Neural progenitor cell (in vitro differentiated cells): Measurements from ENCODE around the gene SPTAN1. TPM values are rescaled to one million over a fixed set of nuclear protein-coding genes. Genes with fewer than 3 reads are reported as not detected.

Experiments used
- DNase-seq: peaks from one replicate; pipeline ENCODE4 v3.0.0-alpha.2; 2016; ENCODE audit warnings: low spot score
- H2AFZ ChIP-seq: fragments of 200-600 bp; sonication (generic); replicated peaks from 2 replicates; pipeline ENCODE4 v1.6.1; 2016; ENCODE audit warnings: antibody characterized with exemption
- H3F3A ChIP-seq: fragments of 200-600 bp; sonication (generic); 2 replicates; pipeline ENCODE4 v1.6.1; 2016; ENCODE audit warnings: antibody characterized with exemption, low read depth
- H3K27ac ChIP-seq: fragments of 200-600 bp; sonication (generic); 2 replicates; pipeline ENCODE4 v1.5.1; 2016; ENCODE audit warnings: mild to moderate bottlenecking
- H3K27me3 ChIP-seq: fragments of 200-600 bp; sonication (generic); 2 replicates; pipeline ENCODE4 v1.6.1; 2016; ENCODE audit warnings: mild to moderate bottlenecking, moderate library complexity
- H3K36me3 ChIP-seq: fragments of 200-600 bp; sonication (generic); 2 replicates; pipeline ENCODE4 v1.5.1; 2016
- H3K4me1 ChIP-seq: fragments of 200-600 bp; sonication (generic); 2 replicates; pipeline ENCODE4 v1.6.1; 2016; ENCODE audit warnings: mixed run types
- H3K4me2 ChIP-seq: fragments of 200-600 bp; sonication (generic); 2 replicates; pipeline ENCODE4 v1.6.1; 2016
- H3K4me3 ChIP-seq: fragments of 200-600 bp; sonication (generic); 2 replicates; pipeline ENCODE4 v1.5.1; 2016
- H3K79me2 ChIP-seq: fragments of 200-600 bp; sonication (generic); 2 replicates; pipeline ENCODE4 v1.6.1; 2016; ENCODE audit warnings: low read depth
- H3K9ac ChIP-seq: fragments of 200-600 bp; sonication (generic); 2 replicates; pipeline ENCODE4 v1.6.1; 2016
- H3K9me3 ChIP-seq: fragments of 200-600 bp; sonication (generic); 2 replicates; pipeline ENCODE4 v1.5.1; 2016; ENCODE audit warnings: low read depth
- H4K20me1 ChIP-seq: fragments of 200-600 bp; sonication (generic); 2 replicates; pipeline ENCODE4 v1.6.1; 2016; ENCODE audit warnings: low read depth
- H3K27ac Mint-ChIP-seq: 3 replicates; pipeline ENCODE4 v1.8.0; 2021; ENCODE audit warnings: mixed read lengths
- H3K27me3 Mint-ChIP-seq: 2 replicates; pipeline ENCODE4 v1.8.0; 2022; ENCODE audit warnings: low read depth, mild to moderate bottlenecking, inconsistent platforms, moderate library complexity, mixed read lengths; ENCODE audit not compliant: insufficient read depth
- H3K36me3 Mint-ChIP-seq: 3 replicates; pipeline ENCODE4 v1.8.0; 2021; ENCODE audit warnings: mixed read lengths
- H3K4me1 Mint-ChIP-seq: 3 replicates; pipeline ENCODE4 v1.8.0; 2021; ENCODE audit warnings: mixed read lengths
- H3K4me3 Mint-ChIP-seq: 3 replicates; pipeline ENCODE4 v1.8.0; 2021; ENCODE audit warnings: mild to moderate bottlenecking, moderate library complexity, mixed read lengths
- H3K9me3 Mint-ChIP-seq: 3 replicates; pipeline ENCODE4 v1.8.0; 2020; ENCODE audit warnings: mixed read lengths
- CTCF ChIP-seq: fragments of 200-600 bp; sonication (generic); IDR thresholded peaks from 2 replicates; pipeline ENCODE4 v1.5.1; 2017; ENCODE audit warnings: antibody characterized with exemption, mild to moderate bottlenecking
- EZH2 ChIP-seq: fragments of 200-600 bp; sonication (generic); IDR thresholded peaks from 2 replicates; pipeline ENCODE4 v1.6.1; 2017; ENCODE audit warnings: antibody characterized with exemption, mild to moderate bottlenecking, moderate library complexity
- EZH2phosphoT487 ChIP-seq: fragments of 200-600 bp; sonication (generic); IDR thresholded peaks from 2 replicates; pipeline ENCODE4 v1.6.1; 2017; ENCODE audit warnings: antibody characterized with exemption
- total RNA-seq: library from RNA; depleted of rRNA; stranded (reverse); fragments of >200 nt; gene quantifications from 2 replicates; pipeline ENCODE4 v1.2.3, GENCODE V29; 2015; ENCODE audit warnings: low replicate concordance

The SPTAN1 gene
- total RNA-seq, 1 donor from 2014 or later: 112 TPM

GRCh38 chr9:128575916-128576315, 23.5 kb downstream of the SPTAN1 start:
- Histone ChIP-seq H3K27ac (no peak overlapping the region), H3K4me3 (no peak overlapping the region), H3K27me3 (no peaks in the 10 kb centered on the region), H2AFZ (no peak overlapping the region), H3K4me1 (no peaks in the 10 kb centered on the region), H3K36me3 (peaks cover 12% of the 10 kb centered on the region), H3K4me2 (no peak overlapping the region), H3K79me2 (no peaks in the 10 kb centered on the region), H3F3A (peaks cover 6% of the 10 kb centered on the region), H3K9me3 (no peaks in the 10 kb centered on the region), H4K20me1 (no peaks in the 10 kb centered on the region), H3K9ac (no peak overlapping the region)
- peaks cover 44% of the 10 kb centered on the region for H3K36me3 Mint-ChIP-seq
- DNase-seq: no peak
- no peak overlapping the region for H3K4me3 Mint-ChIP-seq
- no peaks in the 10 kb centered on the region for H3K9me3 Mint-ChIP-seq
- H3K4me1 Mint-ChIP-seq: no peaks in the 10 kb centered on the region
- H3K27ac Mint-ChIP-seq: no peak overlapping the region
- TF ChIP-seq EZH2 (no peak), CTCF (no peak), EZH2phosphoT487 (no peak)
- no peaks in the 10 kb centered on the region for H3K27me3 Mint-ChIP-seq

- Histone ChIP-seq H3K27me3 (no peaks in the 10 kb centered on the region), H2AFZ (no peak overlapping the region), H3K79me2 (no peaks in the 10 kb centered on the region), H3K9me3 (no peaks in the 10 kb centered on the region), H3K4me1 (no peaks in the 10 kb centered on the region), H3K4me2 (no peak overlapping the region), H3F3A (peaks cover 6% of the 10 kb centered on the region), H3K36me3 (peaks cover 21% of the 10 kb centered on the region), H3K9ac (no peak overlapping the region), H4K20me1 (no peaks in the 10 kb centered on the region), H3K27ac (no peak overlapping the region), H3K4me3 (no peak overlapping the region)
- H3K27ac Mint-ChIP-seq: no peak overlapping the region
- DNase-seq: no peak
- no peaks in the 10 kb centered on the region for H3K9me3 Mint-ChIP-seq
- H3K4me3 Mint-ChIP-seq: no peak overlapping the region
- H3K4me1 Mint-ChIP-seq: no peaks in the 10 kb centered on the region
- H3K27me3 Mint-ChIP-seq: no peaks in the 10 kb centered on the region
- TF ChIP-seq EZH2phosphoT487: no peak
- no peak for TF ChIP-seq EZH2
- no peak for TF ChIP-seq CTCF
- peaks cover 47% of the 10 kb centered on the region for H3K36me3 Mint-ChIP-seq
Measured at GRCh38 chr9:128577206-128577605, 24.8 kb downstream of the SPTAN1 start.

- H3K36me3 Mint-ChIP-seq: peaks cover 61% of the 10 kb centered on the region
- H3K36me3 ChIP-seq: peaks cover 27% of the 10 kb centered on the region
Measured at GRCh38 chr9:128579194-128579593, 26.8 kb downstream of the SPTAN1 start.

More at GRCh38 chr9:128579194-128579593, 26.8 kb downstream of the SPTAN1 start:
- no peak for TF ChIP-seq CTCF
- TF ChIP-seq EZH2: no peak
- TF ChIP-seq EZH2phosphoT487: no peak
- Histone ChIP-seq H3K4me1 (no peaks in the 10 kb centered on the region), H3K79me2 (no peaks in the 10 kb centered on the region), H2AFZ (no peak overlapping the region), H4K20me1 (no peaks in the 10 kb centered on the region), H3K4me2 (no peak overlapping the region), H3K9me3 (no peaks in the 10 kb centered on the region), H3K4me3 (no peak overlapping the region), H3K9ac (no peak overlapping the region), H3F3A (peaks cover 6% of the 10 kb centered on the region), H3K27ac (no peak overlapping the region), H3K27me3 (no peaks in the 10 kb centered on the region)
- Mint-ChIP-seq H3K4me1 (no peaks in the 10 kb centered on the region), H3K9me3 (no peaks in the 10 kb centered on the region), H3K4me3 (no peak overlapping the region), H3K27me3 (no peaks in the 10 kb centered on the region), H3K27ac (no peak overlapping the region)
- no peak for DNase-seq
